Kidney epithelial cell (primary cell): Measurements from ENCODE around the gene PRPF6. TPM values are rescaled to one million over a fixed set of nuclear protein-coding genes. Genes with fewer than 3 reads are reported as not detected.

Experiments used
- DNase-seq: peaks from one replicate; pipeline ENCODE4 v3.0.0-alpha.2; 2010; ENCODE audit warnings: low read depth
- H3K27me3 ChIP-seq: 2 replicates; pipeline ENCODE4 v1.6.0; 2011; ENCODE audit warnings: low read length; ENCODE audit not compliant: control insufficient read depth, insufficient read depth
- H3K36me3 ChIP-seq: 2 replicates; pipeline ENCODE4 v1.5.1; 2011; ENCODE audit warnings: low read length; ENCODE audit not compliant: control insufficient read depth, insufficient read depth
- H3K4me3 ChIP-seq: 2 replicates; pipeline ENCODE4 v1.5.1; 2011; ENCODE audit warnings: low read depth, mild to moderate bottlenecking, control low read depth, low read length
- CTCF ChIP-seq: IDR thresholded peaks from 2 replicates; pipeline ENCODE4 v1.5.1; 2011; ENCODE audit warnings: mild to moderate bottlenecking, moderate library complexity, low read length, control low read depth, inconsistent platforms; ENCODE audit not compliant: insufficient read depth, poor library complexity, severe bottlenecking
- total RNA-seq: library from RNA; depleted of rRNA; stranded (reverse); fragments of >200 nt; gene quantifications from 2 replicates; pipeline ENCODE4 v1.2.3, GENCODE V29; 2015

The PRPF6 gene
- total RNA-seq, 1 donor from 2014 or later: 78.5 TPM

DNA sequence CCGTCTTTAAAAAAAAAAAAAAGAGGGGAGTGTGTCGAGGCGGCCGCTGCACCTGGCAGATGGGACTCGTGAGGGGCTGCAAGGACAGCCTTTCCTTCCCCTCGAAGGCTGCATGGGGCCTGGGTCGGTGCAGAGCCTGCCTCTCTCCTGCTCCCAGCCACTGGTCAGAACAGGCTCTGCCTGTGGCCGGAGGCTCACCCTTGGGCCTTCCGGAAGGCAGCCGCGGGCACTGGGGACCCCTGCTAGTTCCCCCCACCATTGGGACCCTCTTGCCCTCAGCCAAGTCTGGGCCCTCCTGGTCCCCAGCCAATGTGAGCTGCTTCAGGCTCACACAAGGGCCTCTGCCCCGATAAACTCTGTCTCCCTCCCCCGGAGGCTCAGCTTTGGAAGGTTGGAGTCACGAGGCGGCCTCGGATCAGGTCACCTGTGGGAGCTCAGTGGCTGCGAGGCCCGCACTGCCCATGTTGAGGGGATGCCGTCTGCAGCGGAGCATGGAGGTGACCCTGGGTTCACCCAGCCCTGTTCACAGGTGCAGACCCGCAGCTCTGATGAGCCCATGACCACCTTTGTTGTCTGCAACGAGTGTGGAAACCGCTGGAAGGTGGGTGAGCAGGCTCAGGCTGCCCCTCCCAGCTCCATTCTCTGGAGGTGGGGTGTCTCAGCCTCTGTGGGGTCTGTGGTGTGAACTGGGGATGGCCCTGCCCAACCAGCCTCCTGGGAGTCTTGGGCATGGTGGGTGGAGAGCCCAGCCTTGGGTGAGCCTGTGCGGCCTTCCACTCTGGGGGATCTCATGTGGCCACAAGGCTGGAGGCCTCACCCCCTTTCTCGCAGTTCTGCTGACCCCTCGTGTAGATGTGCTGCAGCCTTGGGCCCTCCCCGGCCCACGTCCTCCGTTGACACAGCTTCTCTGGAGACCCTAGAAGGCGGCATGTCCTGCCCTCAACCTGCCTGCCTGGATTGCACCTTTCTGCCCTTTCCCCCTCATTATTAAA, 90.7 kb downstream of the PRPF6 start:
- no peaks in the 10 kb centered on the region for H3K36me3 ChIP-seq
- TF ChIP-seq CTCF: no peak
- no peak overlapping the region for H3K4me3 ChIP-seq
- no peaks in the 10 kb centered on the region for H3K27me3 ChIP-seq
- DNase-seq: no peak

GRCh38 chr20:64072498-64073063, 91.6 kb downstream of the PRPF6 start:
- Histone ChIP-seq H3K4me3 (no peak overlapping the region), H3K36me3 (no peaks in the 10 kb centered on the region), H3K27me3 (no peaks in the 10 kb centered on the region)
- no peak for TF ChIP-seq CTCF
- no peak for DNase-seq

DNA sequence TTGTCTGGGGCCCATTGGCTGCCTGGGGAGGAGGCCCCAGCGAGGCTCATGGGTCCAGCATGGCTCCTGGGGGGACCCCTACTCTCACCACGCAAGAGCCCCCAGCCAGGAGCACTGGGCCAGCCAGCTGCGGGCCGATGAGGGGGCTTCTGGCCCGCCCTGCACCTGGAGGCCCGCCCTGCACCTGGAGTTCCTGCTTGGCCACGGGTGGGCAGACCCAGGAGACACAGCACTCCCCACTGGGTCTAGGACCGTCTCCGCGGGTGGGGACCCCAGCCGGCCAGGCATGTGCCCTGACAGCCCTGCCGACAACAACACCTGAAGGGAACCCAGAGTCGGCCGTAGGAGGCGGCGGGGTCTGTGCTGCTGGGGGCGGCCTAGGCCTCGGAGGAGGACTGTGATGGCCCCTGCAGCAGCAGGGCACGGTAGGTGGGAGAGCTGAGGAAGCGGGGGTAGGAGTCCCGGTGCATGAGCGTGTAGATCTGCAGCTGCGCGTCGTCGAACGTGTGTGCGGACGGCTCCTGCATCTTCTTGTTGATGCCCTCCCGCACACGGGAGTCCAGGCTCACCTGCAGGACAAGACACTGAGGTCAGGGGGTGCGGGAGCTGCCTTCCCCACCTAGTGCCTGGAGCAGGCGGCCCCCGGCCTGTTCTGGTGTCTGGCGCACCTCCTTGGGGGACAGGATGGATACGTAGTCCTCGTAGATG, 92.7 kb downstream of the PRPF6 start:
- no peaks in the 10 kb centered on the region for H3K36me3 ChIP-seq
- DNase-seq: no peak
- TF ChIP-seq CTCF: no peak
- H3K4me3 ChIP-seq: no peak overlapping the region
- H3K27me3 ChIP-seq: no peaks in the 10 kb centered on the region

- TF ChIP-seq CTCF: no peak
- no peaks in the 10 kb centered on the region for H3K27me3 ChIP-seq
- no peak for DNase-seq
- H3K4me3 ChIP-seq: no peak overlapping the region
- H3K36me3 ChIP-seq: no peaks in the 10 kb centered on the region
Measured at GRCh38 chr20:64074184-64074789, 93.4 kb downstream of the PRPF6 start.

DNA sequence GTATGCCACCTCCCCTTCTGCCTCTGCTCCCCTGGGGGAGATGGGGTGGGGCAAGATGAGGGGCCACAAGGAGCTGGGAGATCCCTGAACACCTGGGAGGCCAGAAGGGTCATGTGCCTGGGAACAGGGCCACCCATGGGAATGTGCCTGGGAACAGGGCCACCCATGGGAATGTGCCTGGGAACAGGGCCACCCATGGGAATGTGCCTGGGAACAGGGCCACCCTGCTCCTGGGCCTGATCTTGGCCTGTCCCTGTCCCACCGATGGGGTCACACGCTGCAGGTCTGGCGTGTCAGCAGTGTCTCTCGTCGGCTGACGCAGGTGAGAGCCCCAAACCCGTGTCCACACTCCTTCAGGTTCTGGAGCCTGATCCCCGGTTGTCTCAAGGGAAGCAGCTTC, 94.0 kb downstream of the PRPF6 start:
- DNase-seq: no peak
- Histone ChIP-seq H3K36me3 (no peaks in the 10 kb centered on the region), H3K27me3 (no peaks in the 10 kb centered on the region), H3K4me3 (no peak overlapping the region)
- TF ChIP-seq CTCF: no peak
